Measurements from ENCODE around the gene ELFN1. TPM values are rescaled to one million over a fixed set of nuclear protein-coding genes. Genes with fewer than 3 reads are reported as not detected.
A peak's percentile ranks its signal among the peaks of the same experiment; 100 is the strongest.

ELFN1 gene
- total RNA-seq, result 1 to 10 TPM in 4 of 9 donors, under 1 TPM in 5; 0.24 to 2.8 (median 0.92) TPM
- 1 to 10 TPM in 1 of 3 donors, under 1 TPM in 2; 0.05 to 1.5 (median 0.80) TPM for polyA plus RNA-seq
- long read RNA-seq, donor 1, result 0 reads
- long read RNA-seq, donor 2, result 0 reads
- long read RNA-seq, donor 3, result 0 reads
- long read RNA-seq, donor 4, result 0 reads
- long read RNA-seq, donor 5, result 0 reads
- long read RNA-seq, donor 6, result 0 reads
- long read RNA-seq, donor 7, result 0 reads
- long read RNA-seq, donor 8, result 0 reads
- long read RNA-seq, donor 9, result 0 reads
- long read RNA-seq, donor 10, result 0 reads

DNA sequence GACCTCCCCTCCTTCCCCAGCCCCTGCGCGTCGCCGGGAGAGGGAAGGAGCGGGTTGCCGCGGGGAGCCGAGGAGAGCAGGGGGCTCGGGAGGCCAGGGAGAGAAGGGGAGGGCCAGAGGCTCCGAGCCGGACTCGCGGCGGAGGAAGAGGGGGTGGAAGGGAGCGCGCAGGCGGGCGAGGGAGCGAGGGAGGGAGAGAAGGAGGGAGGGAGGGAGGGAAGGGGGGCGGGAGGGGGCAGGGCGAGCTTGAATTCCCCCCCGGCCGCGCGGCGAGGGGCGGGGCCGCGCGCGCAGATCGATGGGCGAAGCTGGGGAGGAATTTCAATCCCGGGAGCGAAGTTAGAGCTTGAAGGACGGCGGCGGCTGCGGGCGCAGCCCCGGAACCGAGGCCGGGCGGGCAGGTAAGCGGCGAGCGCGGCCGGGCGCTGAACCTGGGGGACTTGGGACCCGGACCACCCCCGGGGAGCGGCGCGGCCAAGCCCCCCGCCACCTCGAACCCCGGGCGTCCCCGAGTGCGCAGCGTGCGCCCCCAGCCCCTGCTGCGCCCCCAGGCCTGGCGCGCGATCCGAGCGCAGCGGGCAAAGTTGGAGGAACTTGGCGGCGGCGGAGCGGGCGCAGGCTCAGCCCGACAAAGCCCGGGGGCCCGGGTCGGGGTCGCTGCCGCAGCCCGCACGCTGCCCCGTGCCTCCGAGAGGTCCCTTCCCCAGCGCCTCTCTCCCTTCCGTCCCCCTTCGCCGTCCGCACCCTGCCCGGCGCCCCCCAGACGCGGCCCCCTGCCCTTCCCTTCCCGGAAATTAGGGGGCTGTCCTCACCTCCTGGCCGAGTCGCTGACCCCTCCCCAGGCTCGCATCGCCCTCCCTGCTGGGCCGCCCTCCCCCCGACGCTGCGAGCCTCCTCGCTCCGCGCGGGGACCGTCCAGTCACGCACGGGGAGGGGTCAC is at the start of gene ELFN1:
ELFN1 (plus strand) TSS at position 324 of the 940 bp plus-strand sequence. CDS start 74,320 bp downstream, outside the sequence.
- TF ChIP-seq, protein P1, sequence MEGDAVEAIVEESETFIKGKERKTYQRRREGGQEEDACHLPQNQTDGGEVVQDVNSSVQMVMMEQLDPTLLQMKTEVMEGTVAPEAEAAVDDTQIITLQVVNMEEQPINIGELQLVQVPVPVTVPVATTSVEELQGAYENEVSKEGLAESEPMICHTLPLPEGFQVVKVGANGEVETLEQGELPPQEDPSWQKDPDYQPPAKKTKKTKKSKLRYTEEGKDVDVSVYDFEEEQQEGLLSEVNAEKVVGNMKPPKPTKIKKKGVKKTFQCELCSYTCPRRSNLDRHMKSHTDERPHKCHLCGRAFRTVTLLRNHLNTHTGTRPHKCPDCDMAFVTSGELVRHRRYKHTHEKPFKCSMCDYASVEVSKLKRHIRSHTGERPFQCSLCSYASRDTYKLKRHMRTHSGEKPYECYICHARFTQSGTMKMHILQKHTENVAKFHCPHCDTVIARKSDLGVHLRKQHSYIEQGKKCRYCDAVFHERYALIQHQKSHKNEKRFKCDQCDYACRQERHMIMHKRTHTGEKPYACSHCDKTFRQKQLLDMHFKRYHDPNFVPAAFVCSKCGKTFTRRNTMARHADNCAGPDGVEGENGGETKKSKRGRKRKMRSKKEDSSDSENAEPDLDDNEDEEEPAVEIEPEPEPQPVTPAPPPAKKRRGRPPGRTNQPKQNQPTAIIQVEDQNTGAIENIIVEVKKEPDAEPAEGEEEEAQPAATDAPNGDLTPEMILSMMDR (IDR thresholded peaks at IDR 0.05), result no peak
- no peak for TF ChIP-seq POLR2A (IDR thresholded peaks at IDR 0.05)
- 0 to 2% (median 1%) methylated on average over 18 to 103 of the region's 110 CpGs for WGBS, 4 donors
- DNase-seq, result peak in 3 of 7 donors; percentile 6 to 21 (median 11)
- peak within 1 kb of the TSS in 1 of 4 donors; percentile 34 for H3K4me3 ChIP-seq
- intact Hi-C loops (cut with DNase I), result loop anchor here (10.0 kb wide), 2 partner anchors 535 to 675 kb away; no protein-coding TSS in a partner anchor
- H3K27me3 ChIP-seq, result peaks cover 76% of the 10 kb centered on the region
- H3K27ac ChIP-seq, result no peak within 1 kb of the TSS
- peaks cover 21 to 24% of the 10 kb centered on the region in 2 donors for H3K4me1 ChIP-seq (replicated peaks in 1 of 2)
- H3K9me3 ChIP-seq (replicated peaks in 1 of 3), result no peaks in the 10 kb centered on the region
- no peaks in the 10 kb centered on the region for H3K36me3 ChIP-seq (replicated peaks in 1 of 2)

DNA sequence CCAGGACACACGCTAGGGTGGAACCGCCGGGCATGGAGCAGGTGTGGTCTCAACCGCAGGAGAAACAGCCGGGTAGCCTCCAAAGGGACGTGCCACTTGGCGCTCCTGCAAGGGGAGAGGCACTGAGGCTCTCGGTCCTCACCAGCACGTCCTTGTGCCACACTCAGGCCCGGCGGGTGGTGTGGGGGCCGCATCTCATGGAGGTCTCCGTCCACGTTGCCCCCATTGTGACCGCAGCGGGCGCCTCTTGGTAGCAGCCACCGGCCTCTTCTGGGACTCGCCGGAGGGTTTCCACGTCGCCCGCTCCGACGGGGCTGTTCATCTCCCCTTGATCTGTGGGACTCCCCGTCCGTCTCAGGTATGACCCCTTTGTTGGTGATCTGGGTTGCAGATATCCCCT is 49.2 kb upstream of the ELFN1 start:
- no peak for DNase-seq
- Histone ChIP-seq H3K27ac (no peak overlapping the region), H3K27me3 (peaks cover 4% of the 10 kb centered on the region), H3K4me3 (no peak overlapping the region), H3K4me1 (replicated peaks in 1 of 2) (no peaks in the 10 kb centered on the region), H3K9me3 (replicated peaks in 1 of 3) (no peaks in the 10 kb centered on the region), H3K36me3 (replicated peaks in 1 of 2) (no peaks in the 10 kb centered on the region)
- 85 to 92% (median 89%) methylated on average over 13 to 27 of the region's 27 CpGs for WGBS, 4 donors
- TF ChIP-seq, protein P1 (IDR thresholded peaks at IDR 0.05), result no peak
- no peak for TF ChIP-seq POLR2A (IDR thresholded peaks at IDR 0.05)
- intact Hi-C loops (cut with DNase I), result no loop called here

DNA sequence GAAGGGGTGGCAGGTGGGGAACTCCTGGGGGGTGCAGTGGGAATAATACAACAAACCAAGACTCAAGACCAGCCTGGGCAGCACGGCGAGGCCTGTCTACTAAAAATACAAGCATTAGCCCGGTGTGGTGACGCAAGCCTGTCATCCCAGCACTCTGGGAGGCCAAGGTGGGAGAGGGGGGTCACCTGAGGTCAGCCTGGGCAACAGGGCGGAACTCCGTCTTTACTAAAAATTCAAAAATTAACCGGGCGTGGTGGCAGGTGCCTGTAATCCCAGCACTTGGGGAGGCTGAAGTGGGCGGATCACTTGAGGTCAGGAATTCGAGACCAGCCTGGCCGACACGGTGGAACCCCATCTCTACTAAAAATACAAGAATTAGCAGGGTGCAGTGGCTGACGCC is 48.4 kb upstream of the ELFN1 start:
- H3K9me3 ChIP-seq (replicated peaks in 1 of 3), result no peaks in the 10 kb centered on the region
- WGBS, 4 donors, result 86 to 95% (median 90%) methylated on average over 13 of the region's 13 CpGs
- no peak for DNase-seq
- TF ChIP-seq, protein P1 (IDR thresholded peaks at IDR 0.05), result no peak
- TF ChIP-seq POLR2A (IDR thresholded peaks at IDR 0.05), result no peak
- H3K27me3 ChIP-seq, result peaks cover 4% of the 10 kb centered on the region
- no peak overlapping the region for H3K27ac ChIP-seq
- H3K4me3 ChIP-seq, result no peak overlapping the region
- no peaks in the 10 kb centered on the region for H3K4me1 ChIP-seq (replicated peaks in 1 of 2)
- intact Hi-C loops (cut with DNase I), result no loop called here
- no peaks in the 10 kb centered on the region for H3K36me3 ChIP-seq (replicated peaks in 1 of 2)

DNA sequence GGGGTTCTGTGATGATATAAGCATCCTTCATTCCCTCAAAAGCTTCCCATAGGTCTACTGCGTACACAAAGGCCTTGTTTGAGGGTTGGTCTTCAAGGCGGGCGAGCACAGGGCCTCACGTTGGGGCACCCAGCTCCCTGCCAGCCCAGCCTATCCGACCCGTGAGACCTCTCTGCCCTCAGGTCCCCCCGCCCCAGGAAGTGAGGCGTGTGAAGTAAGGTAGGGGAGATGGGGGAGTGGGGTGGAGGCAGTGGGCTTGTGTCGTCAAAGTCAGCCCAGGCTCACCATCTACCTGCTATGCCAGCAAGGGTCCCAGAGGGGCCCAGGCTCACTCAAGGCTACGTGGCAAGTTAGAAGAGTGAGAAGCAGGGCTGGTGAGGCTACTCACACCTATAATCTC is 47.6 kb upstream of the ELFN1 start:
- Histone ChIP-seq H3K27ac (no peak overlapping the region), H3K9me3 (replicated peaks in 1 of 3) (no peaks in the 10 kb centered on the region), H3K4me1 (replicated peaks in 1 of 2) (no peaks in the 10 kb centered on the region), H3K36me3 (replicated peaks in 1 of 2) (no peaks in the 10 kb centered on the region), H3K4me3 (no peak overlapping the region), H3K27me3 (peaks cover 4% of the 10 kb centered on the region)
- TF ChIP-seq, protein P1 (IDR thresholded peaks at IDR 0.05), result no peak
- TF ChIP-seq POLR2A (IDR thresholded peaks at IDR 0.05), result no peak
- WGBS, 4 donors, result 74 to 87% (median 84%) methylated on average over 10 of the region's 10 CpGs
- intact Hi-C loops (cut with DNase I), result no loop called here
- no peak for DNase-seq
